ENCODE data around the gene ROPN1L.
"Not testable (repeated sequence)": the region's sequence is repeated elsewhere in the genome, so short reads cannot be mapped to it uniquely, and the experiment has no call there.

The ROPN1L gene

GRCh38 chr5:10441083-10441991, at the start of gene ROPN1L:
Gene ROPN1L (plus strand): TSS chr5:10441879. CDS start chr5:10442168, 289 bp downstream.
- DNase-seq (ENCODE audit: low spot score): peak; percentile 90
- peak within 1 kb of the TSS; percentile 86 for H3K4me3 ChIP-seq
- TF ChIP-seq CTCF (IDR thresholded peaks at IDR 0.05): no peak
- peak within 1 kb of the TSS; percentile 48 to 84 for H3K27ac ChIP-seq

GRCh38 chr5:10392567-10393328, 48.9 kb upstream of the ROPN1L start:
- DNase-seq (ENCODE audit: low spot score); H3K27ac ChIP-seq; H3K4me3 ChIP-seq: not testable (repeated sequence)

- TF ChIP-seq CTCF (IDR thresholded peaks at IDR 0.05): no peak
- Histone ChIP-seq H3K27ac (no peak overlapping the region), H3K4me3 (no peak overlapping the region)
- no peak for DNase-seq (ENCODE audit: low spot score)
These were observed 48.2 kb upstream of the ROPN1L start for GRCh38 chr5:10393491-10393890.

- H3K4me3 ChIP-seq: no peak overlapping the region
- no peak for DNase-seq (ENCODE audit: low spot score)
- H3K27ac ChIP-seq: no peak overlapping the region
- TF ChIP-seq CTCF (IDR thresholded peaks at IDR 0.05): no peak
These were observed 45.1 kb upstream of the ROPN1L start for GRCh38 chr5:10396552-10396951.

GRCh38 chr5:10399839-10400238, 41.8 kb upstream of the ROPN1L start:
- no peak for TF ChIP-seq CTCF (IDR thresholded peaks at IDR 0.05)
- DNase-seq (ENCODE audit: low spot score): no peak
- Histone ChIP-seq H3K27ac (peak overlapping the region in 1 of 2 donors; percentile 19), H3K4me3 (no peak overlapping the region)

- TF ChIP-seq CTCF (IDR thresholded peaks at IDR 0.05): no peak
- H3K27ac ChIP-seq: peak overlapping the region; percentile 19 to 56
- no peak overlapping the region for H3K4me3 ChIP-seq
- DNase-seq (ENCODE audit: low spot score): no peak
These were observed 41.3 kb upstream of the ROPN1L start for GRCh38 chr5:10400411-10400810.

- Histone ChIP-seq H3K4me3 (no peak overlapping the region), H3K27ac (peak overlapping the region; percentile 19 to 56)
- no peak for DNase-seq (ENCODE audit: low spot score)
- TF ChIP-seq CTCF (IDR thresholded peaks at IDR 0.05): no peak
These were observed 40.8 kb upstream of the ROPN1L start for GRCh38 chr5:10400831-10401230.
